ENCODE results near the gene ARF6.

The ARF6 gene

GRCh38 chr14:49892636-49893308 is at the start of gene ARF6:
TSS of gene ARF6 (plus strand) at chr14:49893082. CDS start at chr14:49893737, 655 bp downstream.
- H3K27me3 ChIP-seq (replicated peaks; ENCODE audit: control insufficient read depth, insufficient read depth, low read length), result no peaks in the 10 kb centered on the region
- DNase-seq (ENCODE audit: low read depth), result peak; percentile 99
- H3K4me3 ChIP-seq (ENCODE audit: low read length), result peak within 1 kb of the TSS; percentile 99
- peaks cover 30% of the 10 kb centered on the region for H3K4me1 ChIP-seq (ENCODE audit: control insufficient read depth, insufficient read depth, low read length)
- H3K9ac ChIP-seq (ENCODE audit: low read length), result peak within 1 kb of the TSS; percentile 100
- H3K36me3 ChIP-seq (ENCODE audit: control insufficient read depth, insufficient read depth, low read length, severe bottlenecking), result peaks cover 9% of the 10 kb centered on the region
- H3K9me3 ChIP-seq (ENCODE audit: control insufficient read depth, low read length), result no peaks in the 10 kb centered on the region

GRCh38 chr14:49849213-49849847 is 43.6 kb upstream of the ARF6 start:
- DNase-seq (ENCODE audit: low read depth), result peak; percentile 20
- Histone ChIP-seq H3K9me3 (ENCODE audit: control insufficient read depth, low read length) (no peaks in the 10 kb centered on the region), H3K4me1 (ENCODE audit: control insufficient read depth, insufficient read depth, low read length) (peaks cover 22% of the 10 kb centered on the region), H3K4me3 (ENCODE audit: low read length) (no peak overlapping the region), H3K9ac (ENCODE audit: low read length) (peak overlapping the region; percentile 24), H3K36me3 (ENCODE audit: control insufficient read depth, insufficient read depth, low read length, severe bottlenecking) (peaks cover 39% of the 10 kb centered on the region), H3K27me3 (replicated peaks; ENCODE audit: control insufficient read depth, insufficient read depth, low read length) (no peaks in the 10 kb centered on the region)

GRCh38 chr14:49851813-49852212 is 41.1 kb upstream of the ARF6 start:
- peak; percentile 37 for DNase-seq (ENCODE audit: low read depth)
- no peaks in the 10 kb centered on the region for H3K27me3 ChIP-seq (replicated peaks; ENCODE audit: control insufficient read depth, insufficient read depth, low read length)

GRCh38 chr14:49852301-49853157 is 40.4 kb upstream of the ARF6 start, which contains the start of gene NEMF:
TSS of gene NEMF (minus strand) at chr14:49852788. CDS start at chr14:49852753, 35 bp downstream.
- H3K9me3 ChIP-seq (ENCODE audit: control insufficient read depth, low read length), result no peaks in the 10 kb centered on the region
- peak within 1 kb of the TSS; percentile 90 for H3K4me3 ChIP-seq (ENCODE audit: low read length)
- peak; percentile 96 for DNase-seq (ENCODE audit: low read depth)
- peaks cover 22% of the 10 kb centered on the region for H3K4me1 ChIP-seq (ENCODE audit: control insufficient read depth, insufficient read depth, low read length)
- peaks cover 20% of the 10 kb centered on the region for H3K36me3 ChIP-seq (ENCODE audit: control insufficient read depth, insufficient read depth, low read length, severe bottlenecking)
- H3K27me3 ChIP-seq (replicated peaks; ENCODE audit: control insufficient read depth, insufficient read depth, low read length), result no peaks in the 10 kb centered on the region
- peak within 1 kb of the TSS; percentile 94 for H3K9ac ChIP-seq (ENCODE audit: low read length)

More at GRCh38 chr14:49851813-49852212, 41.1 kb upstream of the ARF6 start:
- Histone ChIP-seq H3K4me1 (ENCODE audit: control insufficient read depth, insufficient read depth, low read length) (peaks cover 22% of the 10 kb centered on the region), H3K4me3 (ENCODE audit: low read length) (peak overlapping the region; percentile 90), H3K9me3 (ENCODE audit: control insufficient read depth, low read length) (no peaks in the 10 kb centered on the region), H3K9ac (ENCODE audit: low read length) (peak overlapping the region; percentile 94), H3K36me3 (ENCODE audit: control insufficient read depth, insufficient read depth, low read length, severe bottlenecking) (peaks cover 20% of the 10 kb centered on the region)

- Histone ChIP-seq H3K4me1 (ENCODE audit: control insufficient read depth, insufficient read depth, low read length) (peaks cover 22% of the 10 kb centered on the region), H3K27me3 (replicated peaks; ENCODE audit: control insufficient read depth, insufficient read depth, low read length) (no peaks in the 10 kb centered on the region), H3K36me3 (ENCODE audit: control insufficient read depth, insufficient read depth, low read length, severe bottlenecking) (peaks cover 20% of the 10 kb centered on the region), H3K4me3 (ENCODE audit: low read length) (peak overlapping the region; percentile 90), H3K9ac (ENCODE audit: low read length) (peak overlapping the region; percentile 94), H3K9me3 (ENCODE audit: control insufficient read depth, low read length) (no peaks in the 10 kb centered on the region)
- no peak for DNase-seq (ENCODE audit: low read depth)
These were observed 39.8 kb upstream of the ARF6 start for GRCh38 chr14:49853158-49853477.

- no peaks in the 10 kb centered on the region for H3K27me3 ChIP-seq (replicated peaks; ENCODE audit: control insufficient read depth, insufficient read depth, low read length)
- peak; percentile 84 for DNase-seq (ENCODE audit: low read depth)
- peaks cover 17% of the 10 kb centered on the region for H3K36me3 ChIP-seq (ENCODE audit: control insufficient read depth, insufficient read depth, low read length, severe bottlenecking)
- peak overlapping the region; percentile 90 for H3K4me3 ChIP-seq (ENCODE audit: low read length)
- no peaks in the 10 kb centered on the region for H3K9me3 ChIP-seq (ENCODE audit: control insufficient read depth, low read length)
- H3K9ac ChIP-seq (ENCODE audit: low read length), result no peak overlapping the region
- peaks cover 22% of the 10 kb centered on the region for H3K4me1 ChIP-seq (ENCODE audit: control insufficient read depth, insufficient read depth, low read length)
These were observed 39.1 kb upstream of the ARF6 start for GRCh38 chr14:49853572-49854375.

GRCh38 chr14:49857427-49858003 is 35.4 kb upstream of the ARF6 start:
- peaks cover 6% of the 10 kb centered on the region for H3K4me1 ChIP-seq (ENCODE audit: control insufficient read depth, insufficient read depth, low read length)
- peak; percentile 23 for DNase-seq (ENCODE audit: low read depth)

GRCh38 chr14:49858383-49858782 is 34.5 kb upstream of the ARF6 start:
- DNase-seq (ENCODE audit: low read depth), result no peak
- H3K9me3 ChIP-seq (ENCODE audit: control insufficient read depth, low read length), result no peaks in the 10 kb centered on the region
- H3K36me3 ChIP-seq (ENCODE audit: control insufficient read depth, insufficient read depth, low read length, severe bottlenecking), result no peaks in the 10 kb centered on the region
- no peaks in the 10 kb centered on the region for H3K27me3 ChIP-seq (replicated peaks; ENCODE audit: control insufficient read depth, insufficient read depth, low read length)
- no peak overlapping the region for H3K9ac ChIP-seq (ENCODE audit: low read length)
- no peak overlapping the region for H3K4me3 ChIP-seq (ENCODE audit: low read length)
- H3K4me1 ChIP-seq (ENCODE audit: control insufficient read depth, insufficient read depth, low read length), result peaks cover 6% of the 10 kb centered on the region

More at GRCh38 chr14:49857427-49858003, 35.4 kb upstream of the ARF6 start:
- Histone ChIP-seq H3K9me3 (ENCODE audit: control insufficient read depth, low read length) (no peaks in the 10 kb centered on the region), H3K4me3 (ENCODE audit: low read length) (no peak overlapping the region), H3K27me3 (replicated peaks; ENCODE audit: control insufficient read depth, insufficient read depth, low read length) (no peaks in the 10 kb centered on the region), H3K36me3 (ENCODE audit: control insufficient read depth, insufficient read depth, low read length, severe bottlenecking) (no peaks in the 10 kb centered on the region), H3K9ac (ENCODE audit: low read length) (no peak overlapping the region)

- H3K9me3 ChIP-seq (ENCODE audit: control insufficient read depth, low read length), result no peaks in the 10 kb centered on the region
- peak overlapping the region; percentile 92 for H3K9ac ChIP-seq (ENCODE audit: low read length)
- H3K36me3 ChIP-seq (ENCODE audit: control insufficient read depth, insufficient read depth, low read length, severe bottlenecking), result no peaks in the 10 kb centered on the region
- H3K4me1 ChIP-seq (ENCODE audit: control insufficient read depth, insufficient read depth, low read length), result peaks cover 13% of the 10 kb centered on the region
- peak overlapping the region; percentile 90 for H3K4me3 ChIP-seq (ENCODE audit: low read length)
- DNase-seq (ENCODE audit: low read depth), result peak; percentile 16
- H3K27me3 ChIP-seq (replicated peaks; ENCODE audit: control insufficient read depth, insufficient read depth, low read length), result no peaks in the 10 kb centered on the region
These were observed 31.7 kb upstream of the ARF6 start for GRCh38 chr14:49860988-49861698.

- H3K4me1 ChIP-seq (ENCODE audit: control insufficient read depth, insufficient read depth, low read length), result peaks cover 13% of the 10 kb centered on the region
- peak; percentile 85 for DNase-seq (ENCODE audit: low read depth)
- H3K36me3 ChIP-seq (ENCODE audit: control insufficient read depth, insufficient read depth, low read length, severe bottlenecking), result no peaks in the 10 kb centered on the region
- no peaks in the 10 kb centered on the region for H3K27me3 ChIP-seq (replicated peaks; ENCODE audit: control insufficient read depth, insufficient read depth, low read length)
- H3K9me3 ChIP-seq (ENCODE audit: control insufficient read depth, low read length), result no peaks in the 10 kb centered on the region
- H3K4me3 ChIP-seq (ENCODE audit: low read length), result peak overlapping the region; percentile 90
- H3K9ac ChIP-seq (ENCODE audit: low read length), result peak overlapping the region; percentile 92
These were observed 31.2 kb upstream of the ARF6 start for GRCh38 chr14:49861699-49862088.
